HL-60 (cell line): ENCODE results near the gene SPACA6.

ENCODE experiments used
- GABPA ChIP-seq: IDR thresholded peaks from 2 replicates; pipeline ENCODE4 v1.6.1; 2012; ENCODE audit warnings: low read depth
- POLR2AphosphoS5 ChIP-seq: IDR thresholded peaks from 2 replicates; pipeline ENCODE4 v1.6.1; 2012; ENCODE audit warnings: low read depth
- TF ChIP-seq, protein P1 (sequence below): IDR thresholded peaks from one replicate; pipeline ENCODE4 v1.5.1; 2011; ENCODE audit warnings: low read length, control low read depth, inconsistent platforms; ENCODE audit not compliant: insufficient read depth
- TF ChIP-seq, protein P2 (sequence below): IDR thresholded peaks from 2 replicates; pipeline ENCODE4 v1.6.1; 2012; ENCODE audit warnings: low read depth; ENCODE audit not compliant: insufficient replicate concordance

DNA sequence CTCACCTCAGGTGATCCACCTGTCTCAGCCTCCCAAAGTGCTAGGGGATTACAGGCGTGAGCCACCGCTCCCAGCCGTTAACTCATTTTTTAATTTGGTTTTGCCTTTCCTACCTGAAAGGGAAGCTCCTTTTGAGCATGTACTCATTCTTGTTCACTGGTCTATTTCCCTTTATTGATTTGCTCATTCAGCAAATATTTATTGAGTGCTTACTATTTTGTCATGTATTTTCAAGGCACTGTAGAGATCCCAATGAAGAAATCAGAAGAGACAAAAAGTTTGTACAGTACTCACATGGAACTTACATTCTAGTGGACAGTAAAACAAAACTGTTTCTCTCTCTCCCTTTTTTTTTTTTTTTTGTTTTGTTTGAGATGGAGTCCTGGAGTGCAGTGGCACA is 13.8 kb downstream of the SPACA6 start:
- TF ChIP-seq, protein P1, sequence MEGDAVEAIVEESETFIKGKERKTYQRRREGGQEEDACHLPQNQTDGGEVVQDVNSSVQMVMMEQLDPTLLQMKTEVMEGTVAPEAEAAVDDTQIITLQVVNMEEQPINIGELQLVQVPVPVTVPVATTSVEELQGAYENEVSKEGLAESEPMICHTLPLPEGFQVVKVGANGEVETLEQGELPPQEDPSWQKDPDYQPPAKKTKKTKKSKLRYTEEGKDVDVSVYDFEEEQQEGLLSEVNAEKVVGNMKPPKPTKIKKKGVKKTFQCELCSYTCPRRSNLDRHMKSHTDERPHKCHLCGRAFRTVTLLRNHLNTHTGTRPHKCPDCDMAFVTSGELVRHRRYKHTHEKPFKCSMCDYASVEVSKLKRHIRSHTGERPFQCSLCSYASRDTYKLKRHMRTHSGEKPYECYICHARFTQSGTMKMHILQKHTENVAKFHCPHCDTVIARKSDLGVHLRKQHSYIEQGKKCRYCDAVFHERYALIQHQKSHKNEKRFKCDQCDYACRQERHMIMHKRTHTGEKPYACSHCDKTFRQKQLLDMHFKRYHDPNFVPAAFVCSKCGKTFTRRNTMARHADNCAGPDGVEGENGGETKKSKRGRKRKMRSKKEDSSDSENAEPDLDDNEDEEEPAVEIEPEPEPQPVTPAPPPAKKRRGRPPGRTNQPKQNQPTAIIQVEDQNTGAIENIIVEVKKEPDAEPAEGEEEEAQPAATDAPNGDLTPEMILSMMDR: no peak
- TF ChIP-seq GABPA (no peak), POLR2AphosphoS5 (no peak)
- TF ChIP-seq, protein P2, sequence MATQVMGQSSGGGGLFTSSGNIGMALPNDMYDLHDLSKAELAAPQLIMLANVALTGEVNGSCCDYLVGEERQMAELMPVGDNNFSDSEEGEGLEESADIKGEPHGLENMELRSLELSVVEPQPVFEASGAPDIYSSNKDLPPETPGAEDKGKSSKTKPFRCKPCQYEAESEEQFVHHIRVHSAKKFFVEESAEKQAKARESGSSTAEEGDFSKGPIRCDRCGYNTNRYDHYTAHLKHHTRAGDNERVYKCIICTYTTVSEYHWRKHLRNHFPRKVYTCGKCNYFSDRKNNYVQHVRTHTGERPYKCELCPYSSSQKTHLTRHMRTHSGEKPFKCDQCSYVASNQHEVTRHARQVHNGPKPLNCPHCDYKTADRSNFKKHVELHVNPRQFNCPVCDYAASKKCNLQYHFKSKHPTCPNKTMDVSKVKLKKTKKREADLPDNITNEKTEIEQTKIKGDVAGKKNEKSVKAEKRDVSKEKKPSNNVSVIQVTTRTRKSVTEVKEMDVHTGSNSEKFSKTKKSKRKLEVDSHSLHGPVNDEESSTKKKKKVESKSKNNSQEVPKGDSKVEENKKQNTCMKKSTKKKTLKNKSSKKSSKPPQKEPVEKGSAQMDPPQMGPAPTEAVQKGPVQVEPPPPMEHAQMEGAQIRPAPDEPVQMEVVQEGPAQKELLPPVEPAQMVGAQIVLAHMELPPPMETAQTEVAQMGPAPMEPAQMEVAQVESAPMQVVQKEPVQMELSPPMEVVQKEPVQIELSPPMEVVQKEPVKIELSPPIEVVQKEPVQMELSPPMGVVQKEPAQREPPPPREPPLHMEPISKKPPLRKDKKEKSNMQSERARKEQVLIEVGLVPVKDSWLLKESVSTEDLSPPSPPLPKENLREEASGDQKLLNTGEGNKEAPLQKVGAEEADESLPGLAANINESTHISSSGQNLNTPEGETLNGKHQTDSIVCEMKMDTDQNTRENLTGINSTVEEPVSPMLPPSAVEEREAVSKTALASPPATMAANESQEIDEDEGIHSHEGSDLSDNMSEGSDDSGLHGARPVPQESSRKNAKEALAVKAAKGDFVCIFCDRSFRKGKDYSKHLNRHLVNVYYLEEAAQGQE: no peak
